ENCODE data around the gene GTF3C4. TPM values are rescaled to one million over a fixed set of nuclear protein-coding genes. Genes with fewer than 3 reads are reported as not detected.
A peak's percentile ranks its signal among the peaks of the same experiment; 100 is the strongest.

The GTF3C4 gene
- total RNA-seq = 10 to 100 TPM in 7 of 9 donors, 1 to 10 TPM in 2; 8.2 to 18.5 (median 13.9) TPM
- 10 to 100 TPM in 1 of 3 donors, 1 to 10 TPM in 2; 1.9 to 10.6 (median 2.4) TPM for polyA plus RNA-seq
- long read RNA-seq, donor 1, full-length matches to known transcripts = 3 of 3 reads
- long read RNA-seq, donor 1, partial matches to known transcripts = 0 of 3 reads
- long read RNA-seq, donor 1, other reads (novel, unspliced or antisense) = 0 of 3 reads
- long read RNA-seq, donor 2, full-length matches to known transcripts = 2 of 2 reads
- long read RNA-seq, donor 2, partial matches to known transcripts = 0 of 2 reads
- long read RNA-seq, donor 2, other reads (novel, unspliced or antisense) = 0 of 2 reads
- long read RNA-seq, donor 3 = 0 reads
- long read RNA-seq, donor 4, partial matches to known transcripts = 0 of 3 reads
- long read RNA-seq, donor 4, other reads (novel, unspliced or antisense) = 3 of 3 reads
- long read RNA-seq, donor 5, full-length matches to known transcripts = 14 of 20 reads
- long read RNA-seq, donor 5, partial matches to known transcripts = 2 of 20 reads
- long read RNA-seq, donor 5, other reads (novel, unspliced or antisense) = 4 of 20 reads
- long read RNA-seq, donor 6 = 0 reads
- long read RNA-seq, donor 7, full-length matches to known transcripts = 1 of 1 reads
- long read RNA-seq, donor 7, partial matches to known transcripts = 0 of 1 reads
- long read RNA-seq, donor 7, other reads (novel, unspliced or antisense) = 0 of 1 reads
- long read RNA-seq, donor 8, full-length matches to known transcripts = 3 of 3 reads
- long read RNA-seq, donor 8, partial matches to known transcripts = 0 of 3 reads
- long read RNA-seq, donor 8, other reads (novel, unspliced or antisense) = 0 of 3 reads
- long read RNA-seq, donor 9 = 0 reads
- long read RNA-seq, donor 10 = 0 reads

GRCh38 chr9:132670457-132671391, at the start of gene GTF3C4:
GTF3C4 (plus strand) TSS chr9:132670464; CDS start chr9:132670599, 135 bp downstream.
- Histone ChIP-seq H3K4me1 (replicated peaks in 1 of 2) (peaks cover 16 to 47% of the 10 kb centered on the region in 2 donors), H3K4me3 (peak within 1 kb of the TSS; percentile 71 to 88 (median 82)), H3K36me3 (replicated peaks in 1 of 2) (no peaks in the 10 kb centered on the region), H3K27me3 (no peaks in the 10 kb centered on the region), H3K9me3 (replicated peaks in 1 of 3) (no peaks in the 10 kb centered on the region), H3K27ac (peak within 1 kb of the TSS; percentile 89 to 98 (median 93))
- 0 to 1% (median 0%) methylated on average over 23 to 82 of the region's 82 CpGs for WGBS, 4 donors
- DNase-seq = peak; percentile 3 to 61 (median 22)
- TF ChIP-seq POLR2A (IDR thresholded peaks at IDR 0.05) = no peak
- TF ChIP-seq, protein P1, sequence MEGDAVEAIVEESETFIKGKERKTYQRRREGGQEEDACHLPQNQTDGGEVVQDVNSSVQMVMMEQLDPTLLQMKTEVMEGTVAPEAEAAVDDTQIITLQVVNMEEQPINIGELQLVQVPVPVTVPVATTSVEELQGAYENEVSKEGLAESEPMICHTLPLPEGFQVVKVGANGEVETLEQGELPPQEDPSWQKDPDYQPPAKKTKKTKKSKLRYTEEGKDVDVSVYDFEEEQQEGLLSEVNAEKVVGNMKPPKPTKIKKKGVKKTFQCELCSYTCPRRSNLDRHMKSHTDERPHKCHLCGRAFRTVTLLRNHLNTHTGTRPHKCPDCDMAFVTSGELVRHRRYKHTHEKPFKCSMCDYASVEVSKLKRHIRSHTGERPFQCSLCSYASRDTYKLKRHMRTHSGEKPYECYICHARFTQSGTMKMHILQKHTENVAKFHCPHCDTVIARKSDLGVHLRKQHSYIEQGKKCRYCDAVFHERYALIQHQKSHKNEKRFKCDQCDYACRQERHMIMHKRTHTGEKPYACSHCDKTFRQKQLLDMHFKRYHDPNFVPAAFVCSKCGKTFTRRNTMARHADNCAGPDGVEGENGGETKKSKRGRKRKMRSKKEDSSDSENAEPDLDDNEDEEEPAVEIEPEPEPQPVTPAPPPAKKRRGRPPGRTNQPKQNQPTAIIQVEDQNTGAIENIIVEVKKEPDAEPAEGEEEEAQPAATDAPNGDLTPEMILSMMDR (IDR thresholded peaks at IDR 0.05) = no peak
- intact Hi-C loops (cut with DNase I) = loop anchor here in 1 of 2 donors (5.0 to 10.0 kb wide), 2 partner anchors 127 to 204 kb away; partner anchors contain the start of genes AK8 and SPACA9

- H3K4me1 ChIP-seq (replicated peaks in 1 of 2) = no peaks in the 10 kb centered on the region
- DNase-seq = peak in 1 of 7 donors; percentile 16
- intact Hi-C loops (cut with DNase I) = no loop called here
- H3K4me3 ChIP-seq = no peak overlapping the region
- no peaks in the 10 kb centered on the region for H3K9me3 ChIP-seq (replicated peaks in 1 of 3)
- 60 to 67% (median 63%) methylated on average over 5 of the region's 5 CpGs for WGBS, 4 donors
- no peak overlapping the region for H3K27ac ChIP-seq
- TF ChIP-seq, protein P1 (IDR thresholded peaks at IDR 0.05) = no peak
- no peak for TF ChIP-seq POLR2A (IDR thresholded peaks at IDR 0.05)
- peaks cover 0 to 31% of the 10 kb centered on the region in 2 donors for H3K36me3 ChIP-seq (replicated peaks in 1 of 2)
- no peaks in the 10 kb centered on the region for H3K27me3 ChIP-seq
Measured at GRCh38 chr9:132622159-132622558, 48.1 kb upstream of the GTF3C4 start.

- no peak for TF ChIP-seq POLR2A (IDR thresholded peaks at IDR 0.05)
- TF ChIP-seq, protein P1 (IDR thresholded peaks at IDR 0.05) = no peak
- H3K36me3 ChIP-seq (replicated peaks in 1 of 2) = peaks cover 0 to 50% of the 10 kb centered on the region in 2 donors
- no peak overlapping the region for H3K27ac ChIP-seq
- no peak overlapping the region for H3K4me3 ChIP-seq
- no peaks in the 10 kb centered on the region for H3K4me1 ChIP-seq (replicated peaks in 1 of 2)
- no peaks in the 10 kb centered on the region for H3K9me3 ChIP-seq (replicated peaks in 1 of 3)
- DNase-seq = no peak
- intact Hi-C loops (cut with DNase I) = no loop called here
- 86 to 95% (median 92%) methylated on average over 5 of the region's 5 CpGs for WGBS, 4 donors
- H3K27me3 ChIP-seq = no peaks in the 10 kb centered on the region
Measured at GRCh38 chr9:132626285-132626684, 44.0 kb upstream of the GTF3C4 start.

All from adrenal gland (tissue), 19 donors.